Amniotic stem cell (primary cell): ENCODE results near the gene ICOS.

Source experiments
- DNase-seq: peaks from one replicate; lab custom pipeline; 2025; lab: John Stamatoyannopoulos, UW

The ICOS gene

GRCh38 chr2:204010628-204011560, 74.3 kb downstream of the ICOS start:
- DNase-seq, result no peak
